Activated T-helper 2 cell treated with anti-CD3 and anti-CD28 coated beads, Interferon-gamma antibody, Interleukin-2, Interleukin-4, amounts not matched to agents 10 μg/mL and 5 μg/mL and 100 μg/mL, durations not matched to agents 14 hours and 24 hours and 36 hours (primary cell): ENCODE data around the gene PPP1R14D. TPM values are rescaled to one million over a fixed set of nuclear protein-coding genes. Genes with fewer than 3 reads are reported as not detected.
A peak's percentile ranks its signal among the peaks of the same experiment; 100 is the strongest.

Experiments
- DNase-seq: peaks from one replicate; pipeline ENCODE4 v3.0.0; 2021; ENCODE audit warnings: low spot score
- H3K27ac Mint-ChIP-seq: one replicate; pipeline ENCODE4 v1.8.0; 2021; ENCODE audit warnings: mixed read lengths
- H3K27me3 Mint-ChIP-seq: one replicate; pipeline ENCODE4 v1.8.0; 2021; ENCODE audit warnings: low read depth, mixed read lengths
- H3K36me3 Mint-ChIP-seq: one replicate; pipeline ENCODE4 v1.8.0; 2021; ENCODE audit warnings: low read depth, mixed read lengths
- H3K4me1 Mint-ChIP-seq: one replicate; pipeline ENCODE4 v1.8.0; 2021; ENCODE audit warnings: low read depth, mixed read lengths
- H3K4me3 Mint-ChIP-seq: one replicate; pipeline ENCODE4 v1.8.0; 2021; ENCODE audit warnings: low read depth, mild to moderate bottlenecking, moderate library complexity, mixed read lengths
- H3K9me3 Mint-ChIP-seq: one replicate; pipeline ENCODE4 v1.8.0; 2021; ENCODE audit warnings: mixed read lengths
- intact Hi-C: fragments of 100-400 bp; cut with micrococcal nuclease; formaldehyde crosslinking; loops from one replicate; pipeline ENCODE4 v1.15.1; 2023
- total RNA-seq: library from RNA; stranded (reverse); gene quantifications from 2 replicates; pipeline ENCODE4 v1.2.3, GENCODE V29; 2022

Gene PPP1R14D
- total RNA-seq, 1 donor from 2014 or later, result not detected

DNA sequence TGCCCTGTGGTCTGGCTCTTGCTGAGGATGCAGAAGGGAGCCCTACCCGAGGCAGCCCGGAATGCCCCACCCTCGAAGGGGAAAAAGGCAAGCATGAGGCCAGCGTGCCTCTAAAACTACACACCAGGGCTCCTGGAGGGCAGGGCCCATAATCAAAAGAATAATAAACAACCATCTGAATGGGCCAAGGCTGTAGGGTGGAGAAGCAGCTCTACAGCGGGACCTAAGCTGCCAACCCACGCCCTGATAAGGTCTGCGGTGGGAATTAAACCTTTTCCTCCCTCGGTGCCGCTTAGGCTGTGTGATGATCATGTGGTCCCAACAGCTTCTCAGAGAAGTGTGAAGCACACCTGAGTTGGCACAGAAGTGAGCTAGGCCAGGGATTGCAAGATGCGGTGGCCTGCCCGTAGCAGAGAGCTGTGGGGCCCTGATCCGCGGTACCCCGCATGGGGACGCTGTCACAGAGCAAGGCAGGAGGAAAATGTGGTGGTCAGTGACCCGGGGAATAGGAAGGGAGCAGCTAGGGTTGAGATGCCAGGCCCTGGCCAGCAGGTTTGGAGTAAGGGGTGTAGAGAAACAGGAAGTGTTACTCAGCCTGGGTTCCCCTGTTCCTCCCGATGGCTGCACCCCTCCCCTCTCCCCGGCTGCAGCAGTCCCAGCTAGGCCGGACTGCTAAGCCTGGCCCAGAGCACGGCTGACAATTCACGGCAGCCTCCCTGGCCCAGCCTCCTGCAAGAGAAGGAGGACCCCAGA, 59.8 kb downstream of the PPP1R14D start:
- H3K4me3 Mint-ChIP-seq, result no peak overlapping the region
- peaks cover 27% of the 10 kb centered on the region for H3K4me1 Mint-ChIP-seq
- no peak for DNase-seq
- H3K36me3 Mint-ChIP-seq, result peaks cover 20% of the 10 kb centered on the region
- H3K27me3 Mint-ChIP-seq, result no peaks in the 10 kb centered on the region
- intact Hi-C loops, result loop anchor here (10.0 kb wide), 1 partner anchor 174 kb away; the partner anchor contains the start of gene KNL1
- peak overlapping the region; percentile 76 for H3K27ac Mint-ChIP-seq
- no peaks in the 10 kb centered on the region for H3K9me3 Mint-ChIP-seq

DNA sequence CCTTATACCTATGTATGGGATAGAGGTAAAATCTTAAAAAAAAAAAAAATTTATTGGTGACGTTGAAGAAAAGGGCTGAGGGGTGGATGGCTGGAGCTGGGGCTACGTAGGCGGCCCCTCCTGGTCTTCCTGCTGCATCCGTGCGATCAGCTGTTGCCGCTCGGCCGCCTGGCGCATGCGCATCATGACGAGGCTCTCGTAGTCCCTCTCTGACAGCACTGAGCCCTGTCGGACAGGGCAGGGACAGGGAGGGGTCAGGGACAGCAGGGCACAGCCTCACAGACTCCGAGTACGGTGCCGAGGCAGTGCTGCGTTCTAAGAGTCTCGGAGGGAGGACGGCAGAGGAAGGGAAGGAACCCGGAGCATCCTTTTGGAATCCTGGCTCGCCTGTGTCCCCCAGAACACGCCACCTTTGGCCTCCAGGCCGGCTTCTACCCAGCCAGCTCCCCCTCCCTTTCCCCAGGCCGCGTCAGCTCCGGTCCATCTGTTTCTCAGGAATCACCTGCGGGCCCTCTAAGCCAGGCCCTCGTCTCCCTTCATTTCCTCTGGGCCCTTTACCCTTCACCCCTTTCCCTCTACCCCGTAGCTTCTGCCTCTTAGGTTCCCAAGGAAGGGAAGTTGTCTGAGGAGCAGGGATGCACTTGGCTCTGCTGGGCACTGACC, 60.5 kb downstream of the PPP1R14D start:
- no peak overlapping the region for H3K4me3 Mint-ChIP-seq
- no peak overlapping the region for H3K27ac Mint-ChIP-seq
- DNase-seq, result no peak
- intact Hi-C loops, result loop anchor here (10.0 kb wide), 1 partner anchor 173 kb away; the partner anchor contains the start of gene KNL1
- H3K36me3 Mint-ChIP-seq, result peaks cover 20% of the 10 kb centered on the region
- H3K27me3 Mint-ChIP-seq, result no peaks in the 10 kb centered on the region
- peaks cover 27% of the 10 kb centered on the region for H3K4me1 Mint-ChIP-seq
- no peaks in the 10 kb centered on the region for H3K9me3 Mint-ChIP-seq

DNA sequence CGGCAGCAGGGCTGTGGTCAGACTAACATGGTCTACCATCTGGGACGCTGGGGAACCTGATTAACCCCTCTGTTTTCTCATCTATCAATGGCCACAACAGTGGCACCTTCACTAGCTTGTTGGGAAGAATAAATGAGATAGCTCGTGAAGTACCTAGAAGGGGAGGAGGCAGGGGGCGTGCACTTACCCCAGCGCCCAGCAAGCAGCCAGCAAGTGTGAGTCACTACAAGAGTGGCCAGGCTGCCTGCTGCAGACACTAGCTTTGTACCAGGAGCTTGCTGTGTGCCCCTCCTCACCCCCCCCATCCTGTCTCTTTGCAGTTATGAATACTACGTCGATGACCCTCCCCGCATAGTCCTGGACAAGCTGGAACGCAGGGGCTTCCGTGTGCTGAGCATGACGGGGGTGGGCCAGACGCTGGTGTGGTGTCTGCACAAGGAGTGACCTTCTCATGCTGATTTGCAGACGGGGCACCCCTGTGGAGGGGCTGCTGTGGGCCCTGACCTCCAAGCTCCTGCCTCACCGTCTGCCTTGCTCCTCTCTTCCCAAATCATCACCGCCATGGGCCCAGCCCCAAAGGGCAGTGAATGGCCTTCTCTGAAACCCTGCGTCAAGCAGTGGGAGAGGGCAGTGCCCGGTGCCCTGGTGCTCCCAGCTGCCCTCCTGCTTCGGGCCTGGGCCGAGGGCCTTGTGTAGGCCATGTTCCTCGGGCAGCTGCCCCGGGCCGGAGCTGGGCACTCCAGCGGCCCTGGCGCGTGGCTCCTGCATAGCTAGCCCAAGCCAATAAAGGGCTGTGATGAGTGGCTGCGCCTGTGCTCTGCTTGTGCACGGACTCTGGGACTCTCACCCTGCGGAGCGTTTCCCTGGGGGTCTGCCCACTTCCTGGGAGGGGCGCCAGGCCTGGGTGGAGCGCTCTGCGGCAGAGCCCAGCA, 61.3 kb downstream of the PPP1R14D start:
- H3K27ac Mint-ChIP-seq, result no peak overlapping the region
- DNase-seq, result no peak
- no peaks in the 10 kb centered on the region for H3K9me3 Mint-ChIP-seq
- H3K4me3 Mint-ChIP-seq, result no peak overlapping the region
- H3K27me3 Mint-ChIP-seq, result no peaks in the 10 kb centered on the region
- intact Hi-C loops, result loop anchor here (10.0 kb wide), 1 partner anchor 172 kb away; the partner anchor contains the start of gene KNL1
- H3K36me3 Mint-ChIP-seq, result peaks cover 20% of the 10 kb centered on the region
- peaks cover 27% of the 10 kb centered on the region for H3K4me1 Mint-ChIP-seq

DNA sequence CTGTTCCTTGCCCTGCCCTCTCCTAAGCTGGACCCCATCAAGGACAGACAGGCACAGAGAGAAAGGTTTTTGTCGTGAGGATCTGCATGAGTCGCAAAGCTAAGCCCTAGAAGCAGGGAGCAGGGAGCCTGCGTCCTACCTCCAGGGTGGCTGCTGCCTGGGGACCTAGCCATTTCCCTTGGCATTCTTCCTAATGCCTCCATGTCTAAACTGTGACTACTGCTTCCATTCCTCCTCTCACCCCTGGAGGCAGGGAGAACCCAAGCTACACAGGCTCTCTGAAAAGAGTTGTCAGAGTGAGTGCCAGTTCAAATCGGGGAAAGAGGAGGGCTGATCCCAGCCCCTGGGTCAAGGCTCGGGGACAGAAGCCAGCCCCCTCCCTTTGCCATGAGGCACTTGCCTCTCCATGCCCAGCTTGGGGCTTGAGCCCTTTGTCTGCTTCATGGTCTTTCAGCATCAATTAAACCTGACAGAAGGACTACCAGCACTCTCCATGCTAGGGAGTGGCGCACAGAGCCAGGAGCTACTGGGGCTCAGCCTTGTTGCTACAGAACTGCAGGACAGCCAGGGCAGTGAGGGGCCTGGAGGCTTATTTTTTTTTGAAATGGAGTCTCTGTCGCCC, 62.2 kb downstream of the PPP1R14D start:
- no peak overlapping the region for H3K4me3 Mint-ChIP-seq
- no peak for DNase-seq
- peaks cover 27% of the 10 kb centered on the region for H3K4me1 Mint-ChIP-seq
- peaks cover 17% of the 10 kb centered on the region for H3K36me3 Mint-ChIP-seq
- H3K27ac Mint-ChIP-seq, result peak overlapping the region; percentile 12
- intact Hi-C loops, result loop anchor here (10.0 kb wide), 1 partner anchor 172 kb away; the partner anchor contains the start of gene KNL1
- no peaks in the 10 kb centered on the region for H3K9me3 Mint-ChIP-seq
- no peaks in the 10 kb centered on the region for H3K27me3 Mint-ChIP-seq

Other genes with a start within 250 kb of the PPP1R14D start
- 30.6 and 30.8 TPM in 2 replicates for gene KNL1, start 234.5 kb downstream of the PPP1R14D start, total RNA-seq
- 51.4 and 53.8 TPM in 2 replicates for gene RAD51, start 133.5 kb downstream of the PPP1R14D start, total RNA-seq
- 28.3 and 30.6 TPM in 2 replicates for gene RMDN3, start 73.5 kb downstream of the PPP1R14D start, total RNA-seq
- gene GCHFR, start 64.6 kb downstream of the PPP1R14D start, total RNA-seq, result 43.7 and 44.7 TPM in 2 replicates
- 0.48 and 0.76 TPM in 2 replicates for gene C15orf62, start 58.7 kb downstream of the PPP1R14D start, total RNA-seq
- gene ZFYVE19, start 21.6 kb downstream of the PPP1R14D start, total RNA-seq, result 37.6 and 39.3 TPM in 2 replicates
- 44.4 and 48.0 TPM in 2 replicates for gene DNAJC17, start 21.2 kb downstream of the PPP1R14D start, total RNA-seq
- gene SPINT1, start 15.3 kb upstream of the PPP1R14D start, total RNA-seq, result 22.5 and 24.5 TPM in 2 replicates
- 0.80 and 0.82 TPM in 2 replicates for gene RHOV, start 45.5 kb upstream of the PPP1R14D start, total RNA-seq
- 12.6 and 13.1 TPM in 2 replicates for gene VPS18, start 65.7 kb upstream of the PPP1R14D start, total RNA-seq
- 0.14 and 0.37 TPM in 2 replicates for gene DLL4, start 100.6 kb upstream of the PPP1R14D start, total RNA-seq
- 3.6 and 4.5 TPM in 2 replicates for gene CHAC1, start 124.8 kb upstream of the PPP1R14D start, total RNA-seq